ENCODE data around the gene BBS9. TPM values are rescaled to one million over a fixed set of nuclear protein-coding genes. Genes with fewer than 3 reads are reported as not detected.

BBS9 gene
- total RNA-seq, 1 donor = 33.3 TPM

DNA sequence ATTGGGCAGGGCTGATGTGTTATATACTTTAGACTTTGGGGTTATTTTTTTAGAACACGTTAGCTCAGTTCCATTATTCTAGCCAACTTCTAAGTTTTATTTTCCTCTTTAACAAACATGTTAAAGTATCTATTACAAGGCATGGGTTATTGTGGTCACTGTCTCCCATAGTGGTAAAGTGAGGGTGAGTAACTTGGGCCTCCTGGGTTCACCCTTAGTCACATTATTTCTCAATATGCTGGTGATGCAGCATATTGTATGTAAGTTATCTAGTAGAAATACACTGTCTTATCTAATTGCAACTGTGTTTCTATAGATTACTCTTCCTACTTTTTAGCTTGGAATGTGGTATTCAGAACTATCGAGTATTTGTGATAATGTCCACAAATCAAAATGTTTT lies 65.9 kb downstream of the BBS9 start:
- Histone ChIP-seq H3K27ac (ENCODE audit: low read depth, low read length) (peak overlapping the region; percentile 49), H3K9me3 (ENCODE audit: low read depth, low read length) (no peaks in the 10 kb centered on the region), H3K4me2 (ENCODE audit: insufficient read depth, low read length) (peak overlapping the region; percentile 37), H2AFZ (ENCODE audit: low read length) (no peak overlapping the region), H3K4me3 (ENCODE audit: insufficient read depth, low read length) (no peak overlapping the region), H4K20me1 (ENCODE audit: insufficient read depth, low read length) (no peaks in the 10 kb centered on the region), H3K4me1 (ENCODE audit: insufficient read depth, low read length) (peaks cover 29% of the 10 kb centered on the region), H3K79me2 (ENCODE audit: insufficient read depth, low read length) (no peaks in the 10 kb centered on the region), H3K27me3 (ENCODE audit: insufficient read depth, low read length) (no peaks in the 10 kb centered on the region), H3K36me3 (ENCODE audit: insufficient read depth, low read length) (no peaks in the 10 kb centered on the region)
- DNase-seq (ENCODE audit: insufficient read length, low spot score, missing footprints) = peak; percentile 75
- TF ChIP-seq, protein P1, sequence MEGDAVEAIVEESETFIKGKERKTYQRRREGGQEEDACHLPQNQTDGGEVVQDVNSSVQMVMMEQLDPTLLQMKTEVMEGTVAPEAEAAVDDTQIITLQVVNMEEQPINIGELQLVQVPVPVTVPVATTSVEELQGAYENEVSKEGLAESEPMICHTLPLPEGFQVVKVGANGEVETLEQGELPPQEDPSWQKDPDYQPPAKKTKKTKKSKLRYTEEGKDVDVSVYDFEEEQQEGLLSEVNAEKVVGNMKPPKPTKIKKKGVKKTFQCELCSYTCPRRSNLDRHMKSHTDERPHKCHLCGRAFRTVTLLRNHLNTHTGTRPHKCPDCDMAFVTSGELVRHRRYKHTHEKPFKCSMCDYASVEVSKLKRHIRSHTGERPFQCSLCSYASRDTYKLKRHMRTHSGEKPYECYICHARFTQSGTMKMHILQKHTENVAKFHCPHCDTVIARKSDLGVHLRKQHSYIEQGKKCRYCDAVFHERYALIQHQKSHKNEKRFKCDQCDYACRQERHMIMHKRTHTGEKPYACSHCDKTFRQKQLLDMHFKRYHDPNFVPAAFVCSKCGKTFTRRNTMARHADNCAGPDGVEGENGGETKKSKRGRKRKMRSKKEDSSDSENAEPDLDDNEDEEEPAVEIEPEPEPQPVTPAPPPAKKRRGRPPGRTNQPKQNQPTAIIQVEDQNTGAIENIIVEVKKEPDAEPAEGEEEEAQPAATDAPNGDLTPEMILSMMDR (IDR thresholded peaks at IDR 0.05; ENCODE audit: extremely low read depth, low read depth, low read length) = no peak

DNA sequence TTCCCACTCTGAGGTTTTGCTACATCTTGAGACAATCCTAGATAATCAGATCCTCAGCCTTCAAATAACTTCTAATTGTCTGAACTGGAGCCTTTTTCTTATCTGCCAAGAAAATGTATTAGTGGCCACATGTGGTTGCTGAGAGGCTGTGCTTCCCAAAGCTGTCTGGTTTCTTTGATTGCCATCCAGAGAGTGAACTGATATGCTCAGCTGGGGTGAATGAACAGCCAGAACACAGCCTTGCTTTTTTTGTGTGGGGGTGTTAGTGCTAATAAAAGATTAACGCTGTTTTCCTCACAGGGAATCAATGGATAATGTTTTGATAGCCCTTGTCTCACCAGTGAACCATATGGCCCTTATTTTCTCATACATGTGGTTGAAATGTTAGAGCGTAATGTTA lies 66.9 kb downstream of the BBS9 start:
- peaks cover 35% of the 10 kb centered on the region for H3K4me1 ChIP-seq (ENCODE audit: insufficient read depth, low read length)
- no peak overlapping the region for H3K4me3 ChIP-seq (ENCODE audit: insufficient read depth, low read length)
- no peaks in the 10 kb centered on the region for H3K36me3 ChIP-seq (ENCODE audit: insufficient read depth, low read length)
- peak overlapping the region; percentile 54 for H3K4me2 ChIP-seq (ENCODE audit: insufficient read depth, low read length)
- H3K27me3 ChIP-seq (ENCODE audit: insufficient read depth, low read length) = no peaks in the 10 kb centered on the region
- no peaks in the 10 kb centered on the region for H4K20me1 ChIP-seq (ENCODE audit: insufficient read depth, low read length)
- H3K79me2 ChIP-seq (ENCODE audit: insufficient read depth, low read length) = no peaks in the 10 kb centered on the region
- no peak for DNase-seq (ENCODE audit: insufficient read length, low spot score, missing footprints)
- peak overlapping the region; percentile 49 for H3K27ac ChIP-seq (ENCODE audit: low read depth, low read length)
- TF ChIP-seq, protein P1 (IDR thresholded peaks at IDR 0.05; ENCODE audit: extremely low read depth, low read depth, low read length) = no peak
- H2AFZ ChIP-seq (ENCODE audit: low read length) = no peak overlapping the region
- no peaks in the 10 kb centered on the region for H3K9me3 ChIP-seq (ENCODE audit: low read depth, low read length)

DNA sequence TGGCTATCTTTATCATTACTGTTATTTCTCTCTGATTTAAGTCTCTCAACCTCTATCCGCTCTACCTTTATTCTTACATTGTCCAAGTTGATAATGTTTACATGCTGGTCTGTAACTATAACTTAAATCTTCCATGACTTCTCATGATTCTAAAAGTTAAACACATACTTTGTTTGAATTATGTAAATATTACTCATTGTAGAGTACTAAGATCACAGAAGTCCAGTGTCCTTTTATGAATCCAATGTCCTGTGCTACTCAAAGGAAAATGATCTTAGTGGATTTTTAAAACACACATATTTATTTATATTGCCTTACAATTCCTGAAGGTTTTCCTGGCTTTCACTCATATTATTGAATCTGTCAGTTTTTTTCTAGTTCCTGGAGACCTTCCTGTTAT lies 70.9 kb downstream of the BBS9 start:
- Histone ChIP-seq H3K27me3 (ENCODE audit: insufficient read depth, low read length) (no peaks in the 10 kb centered on the region), H3K4me2 (ENCODE audit: insufficient read depth, low read length) (no peak overlapping the region), H2AFZ (ENCODE audit: low read length) (no peak overlapping the region), H4K20me1 (ENCODE audit: insufficient read depth, low read length) (no peaks in the 10 kb centered on the region), H3K4me1 (ENCODE audit: insufficient read depth, low read length) (peaks cover 25% of the 10 kb centered on the region), H3K27ac (ENCODE audit: low read depth, low read length) (no peak overlapping the region), H3K79me2 (ENCODE audit: insufficient read depth, low read length) (no peaks in the 10 kb centered on the region), H3K36me3 (ENCODE audit: insufficient read depth, low read length) (no peaks in the 10 kb centered on the region), H3K9me3 (ENCODE audit: low read depth, low read length) (no peaks in the 10 kb centered on the region), H3K4me3 (ENCODE audit: insufficient read depth, low read length) (no peak overlapping the region)
- TF ChIP-seq, protein P1 (IDR thresholded peaks at IDR 0.05; ENCODE audit: extremely low read depth, low read depth, low read length) = no peak
- DNase-seq (ENCODE audit: insufficient read length, low spot score, missing footprints) = no peak

DNA sequence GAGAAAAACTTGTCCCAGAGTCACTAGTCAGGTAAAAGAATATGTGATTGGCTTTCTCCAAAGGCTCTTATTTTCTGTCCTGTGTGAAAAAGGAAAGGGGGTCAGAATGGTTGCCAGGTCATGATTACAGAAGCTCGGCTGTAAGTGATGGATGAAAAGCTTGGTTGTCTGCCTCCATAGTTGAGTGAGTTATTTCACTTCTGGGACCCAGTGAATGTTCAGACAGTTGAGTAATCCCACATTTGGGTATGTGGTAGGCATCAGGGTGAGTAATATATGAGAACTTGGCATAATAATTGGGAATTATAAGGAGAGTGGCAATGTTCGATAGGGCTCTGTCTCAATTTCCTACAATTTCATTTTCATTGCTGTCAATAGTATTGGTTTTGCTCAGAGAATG lies 72.5 kb downstream of the BBS9 start:
- DNase-seq (ENCODE audit: insufficient read length, low spot score, missing footprints) = no peak
- Histone ChIP-seq H3K79me2 (ENCODE audit: insufficient read depth, low read length) (no peaks in the 10 kb centered on the region), H3K27me3 (ENCODE audit: insufficient read depth, low read length) (no peaks in the 10 kb centered on the region), H4K20me1 (ENCODE audit: insufficient read depth, low read length) (no peaks in the 10 kb centered on the region), H3K4me1 (ENCODE audit: insufficient read depth, low read length) (peaks cover 10% of the 10 kb centered on the region), H3K4me3 (ENCODE audit: insufficient read depth, low read length) (no peak overlapping the region), H3K9me3 (ENCODE audit: low read depth, low read length) (no peaks in the 10 kb centered on the region), H3K36me3 (ENCODE audit: insufficient read depth, low read length) (no peaks in the 10 kb centered on the region), H2AFZ (ENCODE audit: low read length) (no peak overlapping the region), H3K27ac (ENCODE audit: low read depth, low read length) (no peak overlapping the region), H3K4me2 (ENCODE audit: insufficient read depth, low read length) (peak overlapping the region; percentile 9)
- TF ChIP-seq, protein P1 (IDR thresholded peaks at IDR 0.05; ENCODE audit: extremely low read depth, low read depth, low read length) = no peak
